Psoas muscle (tissue), 8 donors: ENCODE data around the gene SLC22A23. TPM values are rescaled to one million over a fixed set of nuclear protein-coding genes. Genes with fewer than 3 reads are reported as not detected.

Source experiments
- ATAC-seq, 4 donors: fragments of 200-7000 bp; cut with Tn5 transposase; one replicate each; pipeline ENCODE4 v1.9.1; 2020; ENCODE audit warnings: moderate library complexity in 3 of 4, mild to moderate bottlenecking in 2 of 4
- DNase-seq, 2 donors: peaks; one replicate each; pipeline ENCODE4 v3.0.0-alpha.2; 2020
- H3K27ac ChIP-seq: fragments of 200-600 bp; one replicate; pipeline ENCODE4 v1.8.0; 2022
- H3K27me3 ChIP-seq, 3 donors: fragments of 200-600 bp in 1 of 3; one replicate each; pipeline versions ENCODE4 v1.6.1 to v1.8.0; 2013 to 2022; ENCODE audit warnings: low read length in 2 of 3, mild to moderate bottlenecking in 2 of 3, moderate library complexity in 1 of 3; ENCODE audit not compliant: insufficient read depth in 3 of 3
- H3K36me3 ChIP-seq, 2 donors: fragments of 200-600 bp in 1 of 2; one replicate each; pipeline versions ENCODE4 v1.6.1 to v1.8.0; 2013 to 2022; ENCODE audit warnings: low read depth in 1 of 2, mild to moderate bottlenecking in 1 of 2, moderate library complexity in 1 of 2; ENCODE audit not compliant: insufficient read depth in 1 of 2
- H3K4me1 ChIP-seq: fragments of 200-600 bp; one replicate; pipeline ENCODE4 v1.8.0; 2022
- H3K4me3 ChIP-seq: fragments of 200-600 bp; one replicate; pipeline ENCODE4 v1.8.0; 2022; ENCODE audit warnings: mild to moderate bottlenecking
- H3K9me3 ChIP-seq: fragments of 200-600 bp; one replicate; pipeline ENCODE4 v1.8.0; 2022
- CTCF ChIP-seq: fragments of 200-600 bp; IDR thresholded peaks from one replicate; pipeline ENCODE4 v1.8.0; 2022; ENCODE audit warnings: antibody characterized with exemption
- WGBS, 3 donors: extraction: QIAGEN DNeasy Blood & Tissue Kit; methylation state at CpG; one replicate each; pipeline versions ENCODE4 v1.1.6 to v1.1.7; 2013; 5-methylcytosine and 5-hydroxymethylcytosine counted together
- intact Hi-C, 2 donors: fragments of 100-400 bp; cut with DNase I; formaldehyde crosslinking; loops; one replicate each; pipeline versions ENCODE4 v1.11.0 to v1.14.2; 2022
- polyA plus RNA-seq, 3 donors: library from polyadenylated mRNA; stranded (reverse); fragments of 200-250 nt; gene quantifications; one replicate each; pipeline ENCODE4 v1.2.3, GENCODE V29; 2013
- total RNA-seq, 4 donors: library from RNA; stranded (reverse); fragmentation: NEBNext Ultra II Directional in 2 of 4; extraction: Animal tissue kit (Norgen Biotek cat#: 25700) in 2 of 4; gene quantifications; one replicate each; pipeline versions ENCODE4 v1.2.1 to v1.2.4, GENCODE V29; 2021 to 2023
- donor health status: healthy with polysubstance abuse.
- donor health status: DM: no; HTN: no; CAD: no; lungs with moderate emphysema.
- donor health status: Bipolar disorder and iron deficiency.
- donor health status: healthy.
- donor health status: DM: yes; HTN: yes; CAD: no.
- donor health status: DM: no; HTN: no; CAD: no.
- donor health status: DM: no; HTN: no; CAD: no.
- donor health status: DM: yes; HTN: yes; CAD: no.

SLC22A23 gene
- total and polyA plus RNA-seq, 7 donors, result 4.6 to 13.7 (median 8.7) TPM

GRCh38 chr6:3282476-3283236 lies 174.2 kb downstream of the SLC22A23 start:
- peak in 3 of 4 donors; percentile 63 to 79 (median 65) for ATAC-seq
- WGBS, 3 donors, result 66 to 86% (median 72%) methylated on average over 20 of the region's 20 CpGs
- H3K27ac ChIP-seq, result peak overlapping the region; percentile 74
- no peaks in the 10 kb centered on the region for H3K27me3 ChIP-seq
- H3K4me3 ChIP-seq, result no peak overlapping the region
- peak in 1 of 2 donors; percentile 15 for DNase-seq
- peaks cover 0 to 3% of the 10 kb centered on the region in 2 donors for H3K36me3 ChIP-seq
- H3K9me3 ChIP-seq, result no peaks in the 10 kb centered on the region
- intact Hi-C loops, result loop anchor here (2.0 to 10.0 kb wide), 4 partner anchors 142 to 232 kb away; partner anchors contain the start of gene SLC22A23 (in 1 of the 2)
- H3K4me1 ChIP-seq, result peaks cover 42% of the 10 kb centered on the region
- no peak for TF ChIP-seq CTCF

GRCh38 chr6:3281631-3282475 lies 175.0 kb downstream of the SLC22A23 start:
- H3K27ac ChIP-seq, result peak overlapping the region; percentile 74
- TF ChIP-seq CTCF, result no peak
- peak; percentile 78 to 94 (median 88) for ATAC-seq
- H3K9me3 ChIP-seq, result no peaks in the 10 kb centered on the region
- H3K27me3 ChIP-seq, result no peaks in the 10 kb centered on the region
- H3K4me1 ChIP-seq, result peaks cover 42% of the 10 kb centered on the region
- H3K36me3 ChIP-seq, result peaks cover 0 to 3% of the 10 kb centered on the region in 2 donors
- H3K4me3 ChIP-seq, result no peak overlapping the region
- peak in 1 of 2 donors; percentile 41 for DNase-seq
- WGBS, 3 donors, result 38 to 61% (median 38%) methylated on average over 13 of the region's 13 CpGs
- intact Hi-C loops, result loop anchor here (1.0 to 10.0 kb wide), 5 partner anchors 143 to 450 kb away; partner anchors contain the start of gene SLC22A23 (in 1 of the 2)

- ATAC-seq, result no peak
- peak overlapping the region; percentile 74 for H3K27ac ChIP-seq
- H3K4me3 ChIP-seq, result no peak overlapping the region
- H3K27me3 ChIP-seq, result no peaks in the 10 kb centered on the region
- intact Hi-C loops, result loop anchor here (1.0 to 10.0 kb wide), 4 partner anchors 144 to 451 kb away; partner anchors contain the start of gene SLC22A23 (in 1 of the 2)
- WGBS, 3 donors, result 88 to 94% (median 90%) methylated on average over 14 of the region's 14 CpGs
- H3K9me3 ChIP-seq, result no peaks in the 10 kb centered on the region
- H3K36me3 ChIP-seq, result no peaks in the 10 kb centered on the region
- H3K4me1 ChIP-seq, result peaks cover 42% of the 10 kb centered on the region
- no peak for DNase-seq
- no peak for TF ChIP-seq CTCF
Measured at GRCh38 chr6:3280866-3281465, 175.9 kb downstream of the SLC22A23 start.

GRCh38 chr6:3280091-3280490 lies 176.8 kb downstream of the SLC22A23 start:
- Histone ChIP-seq H3K4me3 (no peak overlapping the region), H3K27ac (no peak overlapping the region), H3K36me3 (no peaks in the 10 kb centered on the region), H3K9me3 (no peaks in the 10 kb centered on the region), H3K4me1 (peaks cover 42% of the 10 kb centered on the region), H3K27me3 (no peaks in the 10 kb centered on the region)
- whole genome bisulfite sequencing, 3 donors, result 70 to 89% (median 76%) methylated on average over 14 of the region's 14 CpGs
- DNase-seq (no peak), ATAC-seq (no peak)
- intact Hi-C loops, result loop anchor here (5.0 to 10.0 kb wide), 3 partner anchors 145 to 235 kb away; partner anchors contain the start of gene SLC22A23 (in 1 of the 2)
- no peak for TF ChIP-seq CTCF
